WI38 (cell line): ENCODE data around the gene CORT.

Source experiments
- H3K4me3 ChIP-seq: 2 replicates; pipeline ENCODE4 v1.5.1; 2011; ENCODE audit warnings: low read depth, mild to moderate bottlenecking, control low read depth, low read length
- CTCF ChIP-seq: IDR thresholded peaks from 2 replicates; pipeline ENCODE4 v1.5.1; 2012; ENCODE audit warnings: low read depth, mild to moderate bottlenecking, control low read depth, low read length

Gene CORT

GRCh38 chr1:10431070-10431730 is 18.6 kb upstream of the CORT start:
- no peak for TF ChIP-seq CTCF
- H3K4me3 ChIP-seq: peak overlapping the region; percentile 76

- TF ChIP-seq CTCF: no peak
- H3K4me3 ChIP-seq: no peak overlapping the region
Measured at GRCh38 chr1:10432910-10433700, 16.7 kb upstream of the CORT start.

GRCh38 chr1:10433790-10434189 is 16.0 kb upstream of the CORT start:
- TF ChIP-seq CTCF: no peak
- H3K4me3 ChIP-seq: no peak overlapping the region

GRCh38 chr1:10434590-10434989 is 15.2 kb upstream of the CORT start:
- no peak overlapping the region for H3K4me3 ChIP-seq
- TF ChIP-seq CTCF: no peak

GRCh38 chr1:10437052-10437451 is 12.8 kb upstream of the CORT start:
- TF ChIP-seq CTCF: no peak
- H3K4me3 ChIP-seq: no peak overlapping the region

- TF ChIP-seq CTCF: no peak
- H3K4me3 ChIP-seq: no peak overlapping the region
Measured at GRCh38 chr1:10438677-10439163, 11.1 kb upstream of the CORT start.

- H3K4me3 ChIP-seq: no peak overlapping the region
- no peak for TF ChIP-seq CTCF
Measured at GRCh38 chr1:10440305-10440704, 9.5 kb upstream of the CORT start.
